Upper lobe of left lung (tissue), 6 donors: ENCODE results near the gene FRMD3. TPM values are rescaled to one million over a fixed set of nuclear protein-coding genes. Genes with fewer than 3 reads are reported as not detected.

Experiments
- ATAC-seq, 2 donors: fragments of 200-7000 bp; cut with Tn5 transposase; one replicate each; pipeline ENCODE4 v1.9.1; 2022; ENCODE audit warnings: mild to moderate bottlenecking in 2 of 2, moderate library complexity in 2 of 2; ENCODE audit not compliant: low FRiP score in 2 of 2
- DNase-seq, 2 donors: peaks; one replicate each; pipeline ENCODE4 v3.0.0-alpha.2; 2019 to 2020
- H3K27ac ChIP-seq, 4 donors: fragments of 200-600 bp; sonication (generic); one replicate each; pipeline ENCODE4 v1.5.1; 2016 to 2019
- H3K27me3 ChIP-seq, 4 donors: fragments of 200-600 bp; sonication (generic); one replicate each; pipeline ENCODE4 v1.5.1; 2017 to 2019
- H3K36me3 ChIP-seq, 4 donors: fragments of 200-600 bp; sonication (generic); one replicate each; pipeline ENCODE4 v1.5.1; 2016 to 2019
- H3K4me1 ChIP-seq, 4 donors: fragments of 200-600 bp; sonication (generic); one replicate each; pipeline ENCODE4 v1.5.1; 2018 to 2019
- H3K4me3 ChIP-seq, 4 donors: fragments of 200-600 bp; sonication (generic); one replicate each; pipeline ENCODE4 v1.5.1; 2017 to 2019; ENCODE audit warnings: mild to moderate bottlenecking in 2 of 4, moderate library complexity in 1 of 4
- H3K9me3 ChIP-seq, 4 donors: fragments of 200-600 bp; sonication (generic); one replicate each; pipeline ENCODE4 v1.5.1; 2018 to 2019
- EP300 ChIP-seq, 4 donors: sonication (generic); formaldehyde crosslinking; IDR thresholded peaks; one replicate each; pipeline ENCODE4 v1.5.1; 2017; ENCODE audit warnings: antibody characterized with exemption in 4 of 4, control low read depth in 2 of 4
- POLR2A ChIP-seq, 4 donors: fragments of 450-650 bp; IDR thresholded peaks; one replicate each; pipeline ENCODE4 v1.5.1; 2016 to 2017; ENCODE audit warnings: antibody characterized with exemption in 4 of 4, mild to moderate bottlenecking in 2 of 4
- POLR2AphosphoS5 ChIP-seq, 2 donors: sonication (generic); formaldehyde crosslinking; IDR thresholded peaks; one replicate each; pipeline ENCODE4 v1.5.1; 2017; ENCODE audit warnings: antibody characterized with exemption in 2 of 2
- WGBS, 2 donors: methylation state at CpG; one replicate each; pipeline ENCODE4 v1.1.5; 2017 to 2018; 5-methylcytosine and 5-hydroxymethylcytosine counted together
- total RNA-seq, 6 donors: library from RNA; depleted of rRNA in 4 of 6; stranded (reverse); fragments of >200 nt in 4 of 6; gene quantifications; one replicate each; pipeline versions ENCODE4 v1.1.0 to v1.2.1, GENCODE V29; 2016 to 2021
- TF ChIP-seq, protein P1 (sequence below), 6 experiments: fragments of 450-650 bp in 4 of 6; fragments of 200-600 bp in 2 of 6; sonication (generic) in 2 of 6; IDR thresholded peaks; one replicate each; pipeline ENCODE4 v1.5.1; 2016 to 2019; ENCODE audit warnings: antibody characterized with exemption in 6 of 6
- donor health status: DM: no; HTN: no; CAD: no; lungs with moderate emphysema.
- donor health status: DM: no; HTN: yes; CAD: no; lungs with severe emphysema.

Gene FRMD3
- total RNA-seq, 6 donors from 2014 or later: 5.6 to 33.4 (median 10.4) TPM

GRCh38 chr9:83533296-83533695, 4.9 kb downstream of the FRMD3 start:
- TF ChIP-seq POLR2A (IDR thresholded peaks at IDR 0.05): no peak
- TF ChIP-seq EP300 (IDR thresholded peaks at IDR 0.05): no peak
- TF ChIP-seq, protein P1, sequence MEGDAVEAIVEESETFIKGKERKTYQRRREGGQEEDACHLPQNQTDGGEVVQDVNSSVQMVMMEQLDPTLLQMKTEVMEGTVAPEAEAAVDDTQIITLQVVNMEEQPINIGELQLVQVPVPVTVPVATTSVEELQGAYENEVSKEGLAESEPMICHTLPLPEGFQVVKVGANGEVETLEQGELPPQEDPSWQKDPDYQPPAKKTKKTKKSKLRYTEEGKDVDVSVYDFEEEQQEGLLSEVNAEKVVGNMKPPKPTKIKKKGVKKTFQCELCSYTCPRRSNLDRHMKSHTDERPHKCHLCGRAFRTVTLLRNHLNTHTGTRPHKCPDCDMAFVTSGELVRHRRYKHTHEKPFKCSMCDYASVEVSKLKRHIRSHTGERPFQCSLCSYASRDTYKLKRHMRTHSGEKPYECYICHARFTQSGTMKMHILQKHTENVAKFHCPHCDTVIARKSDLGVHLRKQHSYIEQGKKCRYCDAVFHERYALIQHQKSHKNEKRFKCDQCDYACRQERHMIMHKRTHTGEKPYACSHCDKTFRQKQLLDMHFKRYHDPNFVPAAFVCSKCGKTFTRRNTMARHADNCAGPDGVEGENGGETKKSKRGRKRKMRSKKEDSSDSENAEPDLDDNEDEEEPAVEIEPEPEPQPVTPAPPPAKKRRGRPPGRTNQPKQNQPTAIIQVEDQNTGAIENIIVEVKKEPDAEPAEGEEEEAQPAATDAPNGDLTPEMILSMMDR (IDR thresholded peaks at IDR 0.05): no peak
- TF ChIP-seq POLR2AphosphoS5 (IDR thresholded peaks at IDR 0.05): no peak
- WGBS, 2 donors: 89 to 92% methylated on average over 2 of the region's 2 CpGs
- Histone ChIP-seq H3K27me3 (peaks cover 0 to 7% (median 0%) of the 10 kb centered on the region in 4 donors), H3K4me1 (peaks cover 8 to 15% (median 12%) of the 10 kb centered on the region in 4 donors), H3K4me3 (no peak overlapping the region), H3K36me3 (no peaks in the 10 kb centered on the region), H3K27ac (no peak overlapping the region), H3K9me3 (no peaks in the 10 kb centered on the region)
- DNase-seq (no peak), ATAC-seq (no peak)

GRCh38 chr9:83526901-83527300, 11.3 kb downstream of the FRMD3 start:
- Histone ChIP-seq H3K4me3 (no peak overlapping the region), H3K27me3 (no peaks in the 10 kb centered on the region), H3K4me1 (no peaks in the 10 kb centered on the region), H3K9me3 (no peaks in the 10 kb centered on the region), H3K36me3 (no peaks in the 10 kb centered on the region), H3K27ac (no peak overlapping the region)
- DNase-seq (no peak), ATAC-seq (no peak)
- TF ChIP-seq POLR2A (IDR thresholded peaks at IDR 0.05): no peak
- WGBS, 2 donors: 72 to 83% methylated on average over 2 to 3 of the region's 3 CpGs

GRCh38 chr9:83526211-83526610, 12.0 kb downstream of the FRMD3 start:
- Histone ChIP-seq H3K9me3 (no peaks in the 10 kb centered on the region), H3K4me1 (peaks cover 0 to 2% (median 0%) of the 10 kb centered on the region in 4 donors), H3K27ac (no peak overlapping the region), H3K36me3 (no peaks in the 10 kb centered on the region), H3K27me3 (no peaks in the 10 kb centered on the region), H3K4me3 (no peak overlapping the region)
- WGBS, 2 donors: 98 to 100% methylated on average over 2 of the region's 2 CpGs
- no peak for ATAC-seq
- no peak for DNase-seq
- no peak for TF ChIP-seq EP300 (IDR thresholded peaks at IDR 0.05)
- TF ChIP-seq POLR2A (IDR thresholded peaks at IDR 0.05): no peak
- TF ChIP-seq POLR2AphosphoS5 (IDR thresholded peaks at IDR 0.05): no peak
- TF ChIP-seq, protein P1 (IDR thresholded peaks at IDR 0.05): no peak

DNA sequence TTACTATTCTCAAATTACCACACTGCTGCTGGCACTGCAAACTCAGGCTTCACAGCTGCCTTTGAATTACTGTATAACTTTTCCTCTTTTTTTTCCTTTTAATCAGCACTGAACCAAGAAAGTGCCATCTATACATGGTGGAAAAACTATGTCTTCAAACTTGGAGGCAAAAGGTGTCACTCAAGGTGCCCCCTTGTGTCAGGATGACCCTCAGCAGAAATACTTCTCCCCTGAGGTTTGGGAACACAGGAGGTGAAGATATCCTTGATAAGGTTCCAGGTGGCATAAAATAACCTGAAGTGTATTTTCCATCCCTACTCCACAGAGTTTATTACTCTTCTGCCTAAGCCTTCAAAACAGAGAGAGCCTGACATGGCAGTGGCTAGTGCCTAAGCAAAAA, 14.5 kb downstream of the FRMD3 start:
- peaks cover 0 to 4% (median 0%) of the 10 kb centered on the region in 4 donors for H3K4me1 ChIP-seq
- no peaks in the 10 kb centered on the region for H3K27me3 ChIP-seq
- TF ChIP-seq POLR2A (IDR thresholded peaks at IDR 0.05): no peak
- TF ChIP-seq, protein P1 (IDR thresholded peaks at IDR 0.05): no peak
- no peak for TF ChIP-seq POLR2AphosphoS5 (IDR thresholded peaks at IDR 0.05)
- no peak for TF ChIP-seq EP300 (IDR thresholded peaks at IDR 0.05)
- no peak for ATAC-seq
- H3K27ac ChIP-seq: no peak overlapping the region
- DNase-seq: no peak
- H3K9me3 ChIP-seq: no peaks in the 10 kb centered on the region
- H3K36me3 ChIP-seq: no peaks in the 10 kb centered on the region
- no peak overlapping the region for H3K4me3 ChIP-seq

- H3K27ac ChIP-seq: no peak overlapping the region
- no peaks in the 10 kb centered on the region for H3K27me3 ChIP-seq
- TF ChIP-seq, protein P1 (IDR thresholded peaks at IDR 0.05): no peak
- TF ChIP-seq POLR2AphosphoS5 (IDR thresholded peaks at IDR 0.05) (no peak), EP300 (IDR thresholded peaks at IDR 0.05) (no peak), POLR2A (IDR thresholded peaks at IDR 0.05) (no peak)
- H3K4me1 ChIP-seq: peaks cover 0 to 4% (median 0%) of the 10 kb centered on the region in 4 donors
- H3K9me3 ChIP-seq: no peaks in the 10 kb centered on the region
- DNase-seq: no peak
- no peak for ATAC-seq
- 75 to 77% methylated on average over 4 of the region's 4 CpGs for WGBS, 2 donors
- H3K4me3 ChIP-seq: no peak overlapping the region
- no peaks in the 10 kb centered on the region for H3K36me3 ChIP-seq
These were observed 16.8 kb downstream of the FRMD3 start for GRCh38 chr9:83521411-83521810.
